Lower leg skin (tissue), 4 donors: ENCODE results near the gene APBA1. TPM values are rescaled to one million over a fixed set of nuclear protein-coding genes. Genes with fewer than 3 reads are reported as not detected.

Experiments
- DNase-seq, 2 donors: peaks; one replicate each; pipeline ENCODE4 v3.0.0-alpha.2; 2019; ENCODE audit warnings: low spot score in 2 of 2
- H3K4me3 ChIP-seq: fragments of 200-600 bp; sonication (generic); 2 replicates; pipeline ENCODE4 v1.5.1; 2017; ENCODE audit warnings: mild to moderate bottlenecking, low read depth; ENCODE audit not compliant: poor library complexity, severe bottlenecking
- CTCF ChIP-seq, 3 donors: fragments of 450-650 bp; IDR thresholded peaks; one replicate each; pipeline ENCODE4 v1.5.1; 2016; ENCODE audit warnings: antibody characterized with exemption in 3 of 3, mild to moderate bottlenecking in 3 of 3, moderate library complexity in 2 of 3
- POLR2A ChIP-seq, 2 donors: fragments of 450-650 bp; IDR thresholded peaks; one replicate each; pipeline ENCODE4 v1.6.1; 2016 to 2017; ENCODE audit warnings: antibody characterized with exemption in 2 of 2, mild to moderate bottlenecking in 1 of 2, moderate library complexity in 1 of 2
- WGBS, 2 donors: methylation state at CpG; one replicate each; pipeline ENCODE4 v1.1.5; 2018; 5-methylcytosine and 5-hydroxymethylcytosine counted together
- intact Hi-C: fragments of 100-400 bp; cut with DNase I; formaldehyde crosslinking; loops from one replicate; pipeline ENCODE4 v1.15.0; 2023; ENCODE audit warnings: low total_unique reads
- total RNA-seq, 4 donors: library from RNA; depleted of rRNA; stranded (reverse); fragments of >200 nt; gene quantifications; one replicate each; pipeline ENCODE4 v1.1.0, GENCODE V29; 2016

Gene APBA1
- total RNA-seq, 4 donors from 2014 or later: 4.9 to 12.7 (median 8.7) TPM

DNA sequence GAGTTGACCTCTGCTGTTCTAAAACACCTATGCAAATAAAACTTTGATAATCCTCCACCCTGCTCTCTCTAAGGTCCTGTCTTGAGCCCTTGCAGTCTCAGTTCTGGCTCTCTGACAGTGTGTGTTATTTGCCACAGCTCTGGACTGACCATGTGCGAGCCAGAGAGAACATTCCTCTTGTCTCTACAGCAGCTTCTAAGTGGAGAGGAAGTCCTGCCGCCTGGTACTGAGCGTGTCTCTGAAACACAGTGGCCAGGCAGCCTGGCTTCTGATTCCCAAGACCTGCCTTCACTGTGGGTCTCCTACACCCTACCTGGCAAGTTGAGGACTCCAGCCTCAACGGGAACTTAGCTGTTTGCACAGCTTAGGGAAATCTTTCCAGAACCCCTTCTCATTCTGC lies 285.5 kb downstream of the APBA1 start:
- TF ChIP-seq POLR2A (IDR thresholded peaks at IDR 0.05): no peak
- no peak for TF ChIP-seq CTCF (IDR thresholded peaks at IDR 0.05)
- H3K4me3 ChIP-seq: no peak overlapping the region
- WGBS, 2 donors: 71 to 72% methylated on average over 4 of the region's 4 CpGs
- DNase-seq: no peak
- intact Hi-C loops: no loop called here

- H3K4me3 ChIP-seq: no peak overlapping the region
- TF ChIP-seq CTCF (IDR thresholded peaks at IDR 0.05) (no peak), POLR2A (IDR thresholded peaks at IDR 0.05) (no peak)
- 35 to 49% methylated on average over 6 of the region's 6 CpGs for WGBS, 2 donors
- DNase-seq: no peak
- intact Hi-C loops: no loop called here
Observed at GRCh38 chr9:69385581-69386033, 286.6 kb downstream of the APBA1 start.

GRCh38 chr9:69382135-69382534 lies 290.0 kb downstream of the APBA1 start:
- intact Hi-C loops: no loop called here
- WGBS, 2 donors: 86 to 89% methylated on average over 4 of the region's 4 CpGs
- DNase-seq: no peak
- no peak for TF ChIP-seq CTCF (IDR thresholded peaks at IDR 0.05)
- no peak for TF ChIP-seq POLR2A (IDR thresholded peaks at IDR 0.05)
- no peak overlapping the region for H3K4me3 ChIP-seq

- 92 to 98% methylated on average over 3 of the region's 3 CpGs for WGBS, 2 donors
- DNase-seq: no peak
- TF ChIP-seq POLR2A (IDR thresholded peaks at IDR 0.05) (no peak), CTCF (IDR thresholded peaks at IDR 0.05) (no peak)
- intact Hi-C loops: no loop called here
- no peak overlapping the region for H3K4me3 ChIP-seq
Observed at GRCh38 chr9:69380811-69381210, 291.4 kb downstream of the APBA1 start.

DNA sequence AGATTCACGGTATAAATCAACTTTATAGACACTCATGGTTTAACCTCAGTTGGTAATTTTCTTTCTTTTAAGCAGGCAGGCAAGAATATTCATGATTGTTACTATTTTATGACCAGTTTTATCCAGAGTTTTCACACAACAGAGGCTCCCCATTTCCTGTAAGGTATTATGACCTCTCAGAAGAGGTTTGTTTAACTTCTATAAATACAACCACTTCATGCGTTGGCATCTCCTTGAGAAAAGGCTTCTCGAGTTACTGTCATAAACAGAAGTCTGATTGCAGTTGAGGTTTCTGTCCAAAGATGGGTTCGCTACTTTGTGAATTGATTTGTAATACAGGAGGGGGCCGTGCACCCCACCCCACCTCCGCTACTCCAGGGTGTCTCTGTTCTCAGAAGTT lies 291.9 kb downstream of the APBA1 start:
- 86 to 87% methylated on average over 6 of the region's 6 CpGs for WGBS, 2 donors
- DNase-seq: no peak
- intact Hi-C loops: no loop called here
- TF ChIP-seq POLR2A (IDR thresholded peaks at IDR 0.05) (no peak), CTCF (IDR thresholded peaks at IDR 0.05) (no peak)
- no peak overlapping the region for H3K4me3 ChIP-seq

DNA sequence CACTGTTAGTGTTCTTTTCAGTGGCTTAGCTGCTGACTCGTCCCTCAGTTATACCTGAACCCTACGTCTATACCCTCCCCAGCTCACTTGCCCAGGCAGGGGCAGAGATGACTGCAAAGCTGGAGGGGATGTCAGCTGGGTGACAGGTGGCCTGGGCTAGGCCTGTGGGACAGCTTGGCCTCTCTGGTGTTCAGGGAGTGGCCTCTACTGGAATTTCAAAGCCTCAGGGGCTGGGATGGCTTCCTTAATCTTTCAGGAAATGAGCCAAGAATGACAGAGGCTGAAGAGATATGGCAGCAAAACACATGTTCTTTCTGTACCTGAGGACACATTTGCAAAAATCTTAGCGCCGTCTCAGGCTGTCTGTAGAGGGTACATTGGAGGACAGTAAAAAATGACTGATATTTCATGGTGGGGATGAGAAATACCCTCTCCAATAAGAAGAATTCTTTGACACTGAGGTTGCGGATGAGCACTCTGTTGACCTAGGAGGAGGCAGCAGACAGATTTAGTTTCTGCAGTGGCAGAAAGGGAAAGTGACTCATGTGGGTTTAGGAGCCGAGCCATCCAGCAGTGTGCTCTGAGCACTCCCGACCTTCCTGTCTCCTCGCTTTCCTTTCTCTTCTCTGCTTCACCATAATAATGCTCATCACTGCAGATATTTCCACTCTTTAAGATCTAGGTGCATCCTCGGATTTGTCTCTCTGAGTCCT lies 292.7 kb downstream of the APBA1 start:
- no peak overlapping the region for H3K4me3 ChIP-seq
- 50 to 57% methylated on average over 9 of the region's 9 CpGs for WGBS, 2 donors
- TF ChIP-seq CTCF (IDR thresholded peaks at IDR 0.05) (no peak), POLR2A (IDR thresholded peaks at IDR 0.05) (no peak)
- intact Hi-C loops: no loop called here
- no peak for DNase-seq
